Measurements from ENCODE around the gene UQCC5.
"Not testable (repeated sequence)": the region's sequence is repeated elsewhere in the genome, so short reads cannot be mapped to it uniquely, and the experiment has no call there.

Gene UQCC5

DNA sequence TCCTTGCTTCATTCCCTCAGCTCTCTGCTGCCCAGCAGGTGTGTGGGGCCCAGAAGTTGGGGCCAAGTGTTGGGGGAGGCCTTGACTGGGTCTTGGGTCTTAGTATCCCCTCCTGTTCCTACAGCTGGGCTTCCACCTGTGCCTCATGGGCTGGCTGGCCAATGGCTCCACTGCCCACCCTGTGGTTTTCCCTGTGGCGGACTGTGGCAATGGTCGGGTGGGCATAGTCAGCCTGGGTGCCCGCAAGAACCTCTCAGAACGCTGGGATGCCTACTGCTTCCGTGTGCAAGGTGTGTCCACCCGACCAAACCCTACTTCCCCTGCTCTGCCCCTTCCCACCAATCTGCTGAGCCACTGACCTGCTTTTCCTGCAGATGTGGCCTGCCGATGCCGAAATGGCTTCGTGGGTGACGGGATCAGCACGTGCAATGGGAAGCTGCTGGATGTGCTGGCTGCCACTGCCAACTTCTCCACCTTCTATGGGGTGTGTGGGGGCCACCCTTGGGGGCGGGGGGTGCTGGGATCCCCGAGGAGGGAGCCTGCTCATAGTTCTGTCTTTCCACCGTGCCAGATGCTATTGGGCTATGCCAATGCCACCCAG is 13.7 kb upstream of the UQCC5 start:
- DNase-seq (ENCODE audit: low read depth in 3 of 3): no peak

DNA sequence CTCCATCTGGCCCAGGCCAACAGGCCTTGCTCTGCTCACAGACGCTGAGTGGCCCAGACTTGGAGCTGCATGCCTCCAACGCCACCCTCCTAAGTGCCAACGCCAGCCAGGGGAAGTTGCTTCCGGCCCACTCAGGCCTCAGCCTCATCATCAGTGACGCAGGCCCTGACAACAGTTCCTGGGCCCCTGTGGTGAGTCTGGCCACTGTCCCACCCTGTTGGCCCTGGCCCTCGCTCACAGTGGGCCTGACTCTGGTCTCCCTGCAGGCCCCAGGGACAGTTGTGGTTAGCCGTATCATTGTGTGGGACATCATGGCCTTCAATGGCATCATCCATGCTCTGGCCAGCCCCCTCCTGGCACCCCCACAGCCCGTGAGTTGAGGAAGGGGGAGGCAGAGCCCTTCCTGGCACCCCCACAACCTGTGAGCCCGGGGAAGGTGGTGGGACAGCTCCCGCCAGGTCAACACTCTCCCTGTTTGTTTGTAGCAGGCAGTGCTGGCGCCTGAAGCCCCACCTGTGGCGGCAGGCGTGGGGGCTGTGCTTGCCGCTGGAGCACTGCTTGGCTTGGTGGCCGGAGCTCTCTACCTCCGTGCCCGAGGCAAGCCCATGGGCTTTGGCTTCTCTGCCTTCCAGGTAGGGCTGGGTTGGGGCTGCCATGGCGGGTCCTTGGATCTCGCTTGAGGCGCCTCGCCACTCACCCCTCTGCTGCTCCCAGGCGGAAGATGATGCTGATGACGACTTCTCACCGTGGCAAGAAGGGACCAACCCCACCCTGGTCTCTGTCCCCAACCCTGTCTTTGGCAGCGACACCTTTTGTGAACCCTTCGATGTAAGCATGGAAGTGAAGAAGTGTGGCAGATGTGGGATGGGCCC is 12.8 kb upstream of the UQCC5 start:
- DNase-seq (ENCODE audit: low read depth in 3 of 3): no peak

DNA sequence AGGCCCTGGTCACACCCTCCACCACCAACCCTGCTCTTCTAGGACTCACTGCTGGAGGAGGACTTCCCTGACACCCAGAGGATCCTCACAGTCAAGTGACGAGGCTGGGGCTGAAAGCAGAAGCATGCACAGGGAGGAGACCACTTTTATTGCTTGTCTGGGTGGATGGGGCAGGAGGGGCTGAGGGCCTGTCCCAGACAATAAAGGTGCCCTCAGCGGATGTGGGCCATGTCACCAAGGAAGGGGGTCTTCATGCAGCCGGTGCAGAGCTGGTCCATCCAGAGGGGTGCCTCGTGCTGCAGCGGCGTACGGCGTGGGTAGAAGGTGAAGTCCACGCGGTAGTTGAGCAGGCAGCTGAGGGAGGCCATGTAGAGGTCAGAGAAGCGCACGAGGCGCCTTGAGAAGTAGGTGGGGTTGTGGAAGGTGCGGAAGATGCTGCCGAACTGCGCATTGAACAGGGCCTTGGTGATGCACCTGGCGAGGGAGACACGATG is 12.1 kb upstream of the UQCC5 start:
- no peak for DNase-seq (ENCODE audit: low read depth in 3 of 3)

DNA sequence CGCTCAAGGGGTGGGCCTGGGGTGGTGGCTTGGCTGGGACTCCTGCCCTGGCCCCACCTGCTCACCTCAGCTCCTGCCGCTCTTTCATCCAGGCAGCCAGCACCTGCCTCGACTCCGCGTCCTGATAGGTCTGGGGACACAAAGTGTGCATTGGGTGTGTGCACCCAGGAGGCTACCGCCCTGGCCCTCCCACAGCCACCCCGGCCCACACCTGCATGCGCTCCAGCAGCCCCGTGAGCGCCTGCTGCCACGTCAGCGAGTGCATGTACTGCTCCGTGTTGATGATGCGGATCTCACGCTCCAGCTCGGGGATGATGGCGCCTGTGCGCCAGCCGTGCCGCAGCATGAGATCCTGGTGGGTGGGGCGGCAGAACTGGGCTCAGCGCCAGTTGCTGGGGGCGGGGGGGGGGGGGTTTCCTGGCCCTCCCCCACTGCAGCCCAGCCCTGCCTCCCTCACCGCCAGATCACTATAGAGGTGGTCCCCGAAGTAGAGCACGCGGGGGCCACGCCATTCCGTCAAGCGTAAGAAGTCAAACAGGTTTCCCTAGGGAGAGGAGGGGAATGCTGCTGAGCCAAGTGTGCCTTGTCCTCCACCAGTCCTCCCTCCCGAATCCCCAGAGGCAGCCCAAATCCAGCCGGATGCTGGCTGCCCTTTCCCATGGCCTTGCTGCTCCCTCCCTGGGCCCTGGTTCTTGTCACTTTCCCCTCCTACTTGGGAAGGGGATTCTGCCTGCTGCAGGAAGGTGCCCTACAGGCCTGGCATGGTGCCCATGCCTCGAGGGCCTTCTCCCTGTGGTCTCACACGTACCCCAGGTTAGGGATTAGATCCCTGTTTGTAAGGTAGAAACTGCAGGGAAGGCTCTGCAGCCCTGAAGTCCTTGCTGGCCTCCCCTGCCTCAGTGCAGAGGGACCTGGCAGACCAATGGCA is 11.4 kb upstream of the UQCC5 start:
- no peak for DNase-seq (ENCODE audit: low read depth in 3 of 3)

- DNase-seq (ENCODE audit: low read depth in 3 of 3): no peak
Observed at GRCh38 chr3:52525680-52526561, 10.5 kb upstream of the UQCC5 start.

- not testable (repeated sequence) for DNase-seq (ENCODE audit: low read depth in 3 of 3)
Observed at GRCh38 chr3:52526671-52527038, 9.8 kb upstream of the UQCC5 start.

DNA sequence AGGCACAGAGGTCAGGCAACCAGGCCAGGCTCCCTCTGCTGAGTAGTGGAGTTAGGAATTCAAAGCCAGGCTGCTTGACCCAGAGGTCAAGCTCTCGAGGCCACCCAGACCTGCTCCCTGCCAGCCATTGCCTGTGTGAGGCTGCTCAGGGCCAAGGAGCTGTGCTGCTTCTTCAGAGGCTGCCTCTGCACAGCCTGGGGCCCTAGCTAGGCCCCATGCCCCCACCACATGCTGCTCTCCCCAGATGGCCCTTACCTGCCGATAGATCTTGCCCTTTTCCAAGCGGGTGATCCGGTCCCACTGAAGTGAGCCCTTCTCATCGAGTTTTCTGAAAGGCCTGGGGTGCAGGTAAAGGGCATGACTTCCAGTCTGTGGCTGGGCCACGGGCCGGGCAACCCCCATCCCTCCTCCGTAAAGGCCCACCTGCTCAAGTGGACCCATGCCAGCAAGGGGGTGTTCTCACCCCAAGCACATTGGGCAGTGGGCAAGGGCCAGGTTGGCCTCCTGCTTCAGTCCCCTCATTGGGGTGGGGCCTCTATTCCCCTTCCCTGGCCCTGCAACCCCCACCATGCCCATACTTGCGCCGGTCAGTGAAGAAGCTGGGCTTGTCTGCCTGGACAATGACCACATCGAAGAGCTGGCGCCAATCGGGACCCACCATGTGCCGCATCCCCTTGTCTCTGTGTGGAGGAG is 9.2 kb upstream of the UQCC5 start:
- DNase-seq (ENCODE audit: low read depth in 3 of 3): no peak

DNA sequence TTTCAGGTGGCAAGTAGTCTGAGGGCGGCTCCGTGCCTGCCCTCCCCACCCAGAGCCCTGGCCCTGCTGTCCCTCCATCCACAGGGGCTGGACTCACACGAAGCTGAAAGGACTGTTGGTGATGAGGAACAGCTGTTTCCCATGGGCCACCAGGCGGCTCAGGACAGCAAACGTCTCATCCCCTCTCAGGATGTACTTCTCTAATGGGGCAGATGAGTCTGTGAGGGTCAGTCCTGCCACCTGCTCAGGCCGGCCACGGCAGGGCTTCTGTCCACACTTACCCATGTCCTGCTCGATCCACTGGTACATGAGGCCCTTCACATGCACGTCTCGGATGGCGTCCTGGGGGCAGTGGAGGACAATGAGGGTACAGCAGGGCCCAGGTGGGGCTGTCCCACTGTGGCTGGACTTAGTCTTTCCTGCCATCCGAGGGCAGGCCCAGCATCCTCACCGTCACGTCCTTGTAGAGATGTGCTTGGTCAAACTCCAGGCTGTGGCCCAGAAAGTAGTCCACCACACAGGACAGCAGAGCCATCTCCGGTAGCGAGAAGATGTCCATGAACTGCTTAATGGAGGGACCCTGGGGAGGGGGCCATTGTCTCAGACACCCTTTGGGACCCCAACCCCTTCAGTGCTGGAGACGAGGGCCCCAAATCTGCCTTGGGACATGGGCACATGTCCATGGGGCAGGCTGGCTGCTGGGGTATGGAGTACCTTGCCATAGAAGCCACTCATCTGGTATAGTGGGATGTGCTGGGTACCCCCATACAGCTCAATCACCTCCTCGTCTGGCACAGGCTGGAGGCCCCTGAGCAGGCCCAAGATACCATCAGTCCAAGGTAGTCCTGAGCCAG is 8.4 kb upstream of the UQCC5 start:
- no peak for DNase-seq (ENCODE audit: low read depth in 3 of 3)

GRCh38 chr3:52528586-52529375 is 7.6 kb upstream of the UQCC5 start:
- DNase-seq (ENCODE audit: low read depth in 3 of 3): no peak

DNA sequence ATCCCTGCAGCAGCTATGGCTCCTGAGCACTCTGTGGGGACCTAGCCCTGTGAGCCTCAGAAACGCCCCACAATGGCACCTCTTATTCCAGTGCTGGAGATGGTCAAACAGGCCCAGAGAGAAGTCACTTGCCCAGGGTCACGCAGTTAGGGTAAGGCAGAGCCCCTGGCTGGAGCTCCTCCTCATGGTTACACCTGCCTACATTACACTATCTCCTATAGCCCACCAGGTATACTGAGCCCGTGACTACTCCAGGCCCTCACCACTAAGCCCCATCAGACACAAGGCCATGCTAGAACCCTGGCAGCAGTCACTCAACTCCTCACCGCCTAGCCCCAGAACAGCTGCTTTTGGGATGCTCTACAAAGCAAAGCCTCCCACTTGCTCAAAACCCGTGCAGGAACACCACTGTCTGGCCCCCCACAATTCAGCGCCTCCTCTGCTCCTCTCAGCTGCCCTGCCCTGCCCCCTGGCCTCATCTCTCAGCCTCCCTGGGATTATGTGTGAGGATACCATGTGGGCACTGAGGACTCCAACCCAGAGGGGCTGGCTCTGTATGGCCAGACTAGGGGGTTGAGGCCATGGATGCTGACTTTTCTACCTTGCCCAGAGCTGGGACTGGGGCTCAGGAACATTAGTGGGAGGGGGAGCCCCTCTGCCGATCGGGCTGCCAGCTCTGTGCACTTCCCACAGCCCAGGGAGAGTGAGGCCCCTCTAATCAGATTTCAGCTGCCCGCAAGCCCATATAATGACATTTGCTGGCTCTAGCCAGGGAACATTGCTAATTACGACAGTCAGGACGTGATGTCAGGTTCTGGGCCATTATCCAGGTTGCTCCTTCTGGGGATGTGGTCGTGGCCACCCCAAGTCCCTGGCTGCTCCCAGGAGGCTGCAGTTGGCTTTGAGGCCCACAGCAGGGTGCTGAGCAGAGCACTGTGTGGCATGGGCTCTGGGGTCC is 6.8 kb upstream of the UQCC5 start:
- DNase-seq (ENCODE audit: low read depth in 3 of 3): no peak

GRCh38 chr3:52530918-52531826 is 5.2 kb upstream of the UQCC5 start:
- no peak for DNase-seq (ENCODE audit: low read depth in 3 of 3)

DNA sequence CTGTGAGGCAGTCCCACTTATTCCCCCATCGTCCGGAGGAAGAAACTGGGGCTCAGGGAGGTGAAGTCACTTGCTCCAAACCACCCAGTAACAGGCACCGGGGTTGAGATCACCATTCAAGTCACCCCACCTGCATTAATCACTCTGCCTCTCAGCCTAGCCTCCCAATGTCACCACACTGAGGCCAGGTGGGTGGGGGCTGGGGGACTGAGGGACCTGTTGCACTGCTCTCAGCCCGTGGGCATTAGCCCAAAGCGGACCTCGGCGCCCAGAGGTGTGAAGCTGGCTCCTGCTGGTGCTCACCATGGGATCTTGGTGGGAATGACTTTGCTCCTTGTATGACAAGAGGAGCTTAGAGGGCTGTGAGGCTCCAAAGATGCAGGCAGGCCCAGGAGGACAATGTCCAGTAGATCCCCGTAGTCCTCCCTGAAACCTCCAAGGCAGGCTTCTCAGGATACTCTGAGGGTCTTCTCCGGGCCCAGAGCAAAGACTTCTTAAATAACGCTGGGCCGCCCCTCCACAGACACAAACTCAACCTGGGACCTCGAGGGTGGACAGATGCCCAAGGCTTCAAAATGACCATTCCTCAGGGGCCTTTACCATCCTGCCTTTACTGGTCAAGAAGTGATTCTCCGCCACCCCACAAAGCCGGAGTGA is 4.4 kb upstream of the UQCC5 start:
- DNase-seq (ENCODE audit: low read depth in 3 of 3): no peak

GRCh38 chr3:52532517-52532837 is 3.9 kb upstream of the UQCC5 start:
- DNase-seq (ENCODE audit: low read depth in 3 of 3): no peak

GRCh38 chr3:52532838-52533622 is 3.4 kb upstream of the UQCC5 start:
- no peak for DNase-seq (ENCODE audit: low read depth in 3 of 3)

GRCh38 chr3:52533623-52534280 is 2.7 kb upstream of the UQCC5 start, which contains the start of gene NT5DC2:
Gene NT5DC2, minus strand, starts transcription at chr3:52533857. Its CDS starts 120 bp downstream, at chr3:52533737.
- DNase-seq (ENCODE audit: low read depth in 3 of 3): peak; percentile 37 to 61 (median 39)

All from stimulated activated CD4-positive, alpha-beta T cell treated with anti-CD3 and anti-CD28 coated beads, TNF-alpha, amount 100 ng/mL, for 48 hours (primary cell).